ENCODE data around the gene HOXA4.
A peak's percentile ranks its signal among the peaks of the same experiment; 100 is the strongest.

HOXA4 gene

GRCh38 chr7:27169658-27170425, 39.3 kb upstream of the HOXA4 start:
- no peak for DNase-seq

GRCh38 chr7:27168265-27168947, 37.8 kb upstream of the HOXA4 start:
- DNase-seq: no peak

GRCh38 chr7:27167916-27168264, 37.3 kb upstream of the HOXA4 start:
- no peak for DNase-seq

GRCh38 chr7:27166531-27167505, 36.3 kb upstream of the HOXA4 start:
- DNase-seq: no peak

- no peak for DNase-seq
These were observed 35.5 kb upstream of the HOXA4 start for GRCh38 chr7:27165996-27166530.

- peak; percentile 88 for DNase-seq
These were observed 34.8 kb upstream of the HOXA4 start, which contains the start of gene HOXA9 for GRCh38 chr7:27165089-27165995. Gene HOXA9 (minus strand): TSS chr7:27165537. CDS start chr7:27165457, 80 bp downstream.

GRCh38 chr7:27164367-27165088, 34.0 kb upstream of the HOXA4 start:
- no peak for DNase-seq

- DNase-seq: no peak
These were observed 33.4 kb upstream of the HOXA4 start for GRCh38 chr7:27164045-27164366.

- no peak for DNase-seq
These were observed 32.9 kb upstream of the HOXA4 start for GRCh38 chr7:27163288-27164044.

- DNase-seq: no peak
These were observed 32.2 kb upstream of the HOXA4 start for GRCh38 chr7:27162561-27163287.

- DNase-seq: no peak
These were observed 31.4 kb upstream of the HOXA4 start for GRCh38 chr7:27161721-27162560.

- peak; percentile 59 for DNase-seq
These were observed 30.7 kb upstream of the HOXA4 start for GRCh38 chr7:27161214-27161720.

- DNase-seq: peak; percentile 88
These were observed 30.1 kb upstream of the HOXA4 start for GRCh38 chr7:27160546-27161213.

- DNase-seq: no peak
These were observed 29.6 kb upstream of the HOXA4 start for GRCh38 chr7:27160145-27160545.

GRCh38 chr7:27159266-27160144, 28.9 kb upstream of the HOXA4 start:
- DNase-seq: no peak

- DNase-seq: no peak
These were observed 28.1 kb upstream of the HOXA4 start for GRCh38 chr7:27158436-27159265.

Data from suppressor macrophage treated with lipopolysaccharide for 4 hours (primary cell).